Glutamatergic neuron (in vitro differentiated cells): Measurements from ENCODE around the gene RPE65. TPM values are rescaled to one million over a fixed set of nuclear protein-coding genes. Genes with fewer than 3 reads are reported as not detected.
"Not testable (repeated sequence)": the region's sequence is repeated elsewhere in the genome, so short reads cannot be mapped to it uniquely, and the experiment has no call there.

Experiments used
- DNase-seq: peaks from one replicate; pipeline ENCODE4 v3.0.0; 2022
- H3K27ac Mint-ChIP-seq: one replicate; pipeline ENCODE4 v1.8.0; 2020; ENCODE audit warnings: mild to moderate bottlenecking, mixed read lengths, inconsistent platforms; ENCODE audit not compliant: unreplicated experiment
- H3K27me3 Mint-ChIP-seq: one replicate; pipeline ENCODE4 v1.8.0; 2020; ENCODE audit warnings: mild to moderate bottlenecking, moderate library complexity, mixed read lengths, inconsistent platforms; ENCODE audit not compliant: unreplicated experiment
- H3K36me3 Mint-ChIP-seq: one replicate; pipeline ENCODE4 v1.8.0; 2020; ENCODE audit warnings: mild to moderate bottlenecking, mixed read lengths, inconsistent platforms; ENCODE audit not compliant: unreplicated experiment
- H3K4me1 Mint-ChIP-seq: one replicate; pipeline ENCODE4 v1.8.0; 2020; ENCODE audit warnings: mild to moderate bottlenecking, low read depth, mixed read lengths, inconsistent platforms; ENCODE audit not compliant: unreplicated experiment
- H3K4me3 Mint-ChIP-seq: one replicate; pipeline ENCODE4 v1.8.0; 2020; ENCODE audit warnings: mild to moderate bottlenecking, mixed read lengths, inconsistent platforms; ENCODE audit not compliant: unreplicated experiment
- H3K9me3 Mint-ChIP-seq: one replicate; pipeline ENCODE4 v1.8.0; 2020; ENCODE audit warnings: mild to moderate bottlenecking, moderate library complexity, mixed read lengths, inconsistent platforms; ENCODE audit not compliant: unreplicated experiment
- total RNA-seq: library from RNA; stranded (reverse); fragmentation: NEBNext Ultra II Directional; extraction: Animal tissue kit (Norgen Biotek cat#: 25700); gene quantifications from one replicate; pipeline ENCODE4 v1.2.1, GENCODE V29; 2021; ENCODE audit not compliant: unreplicated experiment
- TF ChIP-seq, protein P1 (sequence below): fragments of 200-600 bp; sonication (generic); IDR thresholded peaks from one replicate; pipeline ENCODE4 v1.5.0; 2021; ENCODE audit not compliant: partially characterized antibody, unreplicated experiment

The RPE65 gene
- total RNA-seq, 1 donor from 2014 or later: not detected

DNA sequence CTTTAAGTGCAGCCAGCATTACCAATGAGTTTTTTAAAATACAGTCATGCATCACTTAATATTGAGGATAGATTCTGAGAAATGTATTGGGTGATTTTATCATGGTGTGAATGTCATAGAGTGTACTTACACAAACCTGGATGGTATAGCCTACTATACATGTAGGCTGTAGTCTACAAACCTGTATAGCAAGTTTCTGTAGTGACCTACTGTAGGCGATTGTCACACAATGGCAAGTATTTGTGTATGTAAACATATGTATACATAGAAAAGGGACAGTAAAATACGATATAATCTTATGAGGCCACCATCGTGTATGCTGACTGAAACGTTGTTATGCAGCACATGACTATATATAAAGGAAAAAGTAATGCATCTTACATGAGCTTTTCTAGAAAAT lies 48.2 kb downstream of the RPE65 start:
- Mint-ChIP-seq H3K9me3 (no peaks in the 10 kb centered on the region), H3K27me3 (peaks cover 1% of the 10 kb centered on the region), H3K4me1 (no peaks in the 10 kb centered on the region), H3K4me3 (no peak overlapping the region), H3K36me3 (no peaks in the 10 kb centered on the region), H3K27ac (no peak overlapping the region)
- TF ChIP-seq, protein P1, sequence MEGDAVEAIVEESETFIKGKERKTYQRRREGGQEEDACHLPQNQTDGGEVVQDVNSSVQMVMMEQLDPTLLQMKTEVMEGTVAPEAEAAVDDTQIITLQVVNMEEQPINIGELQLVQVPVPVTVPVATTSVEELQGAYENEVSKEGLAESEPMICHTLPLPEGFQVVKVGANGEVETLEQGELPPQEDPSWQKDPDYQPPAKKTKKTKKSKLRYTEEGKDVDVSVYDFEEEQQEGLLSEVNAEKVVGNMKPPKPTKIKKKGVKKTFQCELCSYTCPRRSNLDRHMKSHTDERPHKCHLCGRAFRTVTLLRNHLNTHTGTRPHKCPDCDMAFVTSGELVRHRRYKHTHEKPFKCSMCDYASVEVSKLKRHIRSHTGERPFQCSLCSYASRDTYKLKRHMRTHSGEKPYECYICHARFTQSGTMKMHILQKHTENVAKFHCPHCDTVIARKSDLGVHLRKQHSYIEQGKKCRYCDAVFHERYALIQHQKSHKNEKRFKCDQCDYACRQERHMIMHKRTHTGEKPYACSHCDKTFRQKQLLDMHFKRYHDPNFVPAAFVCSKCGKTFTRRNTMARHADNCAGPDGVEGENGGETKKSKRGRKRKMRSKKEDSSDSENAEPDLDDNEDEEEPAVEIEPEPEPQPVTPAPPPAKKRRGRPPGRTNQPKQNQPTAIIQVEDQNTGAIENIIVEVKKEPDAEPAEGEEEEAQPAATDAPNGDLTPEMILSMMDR: no peak
- DNase-seq: no peak

DNA sequence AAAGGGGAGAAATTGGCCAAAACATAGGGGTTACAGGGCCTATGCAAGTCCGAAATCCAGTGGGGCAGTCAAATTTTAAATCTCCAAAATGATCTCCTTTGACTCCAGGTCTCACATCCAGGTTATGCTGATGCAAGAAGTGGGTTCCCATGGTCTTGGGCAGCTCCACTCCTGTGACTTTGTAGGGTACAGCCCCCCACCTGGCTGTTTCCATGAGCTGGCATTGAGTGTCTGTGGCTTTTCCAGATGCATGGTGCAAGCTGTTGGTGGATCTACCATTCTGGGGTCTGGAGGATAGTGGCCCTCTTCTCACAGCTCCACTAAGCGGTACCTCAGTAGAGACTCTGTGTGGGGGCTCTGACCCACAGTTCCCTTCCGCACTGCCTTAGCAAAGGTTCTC lies 54.2 kb downstream of the RPE65 start:
- not testable (repeated sequence) for H3K36me3 Mint-ChIP-seq, H3K4me1 Mint-ChIP-seq, H3K4me3 Mint-ChIP-seq, H3K27ac Mint-ChIP-seq, DNase-seq, H3K27me3 Mint-ChIP-seq, H3K9me3 Mint-ChIP-seq

DNA sequence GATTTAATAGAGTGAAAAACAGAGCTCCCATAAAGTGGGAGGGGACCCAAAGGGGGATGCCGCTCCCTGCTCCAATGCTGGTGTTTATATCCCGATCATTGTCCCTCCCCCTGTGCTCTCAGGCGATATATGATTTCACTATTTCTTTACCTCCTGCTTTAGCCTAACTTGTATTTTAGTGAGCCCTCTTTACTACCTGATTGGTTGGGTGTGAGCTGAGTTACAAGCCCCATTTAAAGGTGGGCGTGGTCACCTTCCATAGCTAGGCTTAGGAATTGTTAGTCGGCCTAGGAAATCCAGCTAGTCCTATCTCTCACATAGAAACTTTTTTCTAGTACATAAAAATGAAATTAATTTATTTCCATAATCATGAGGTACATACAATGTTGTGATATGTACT lies 57.3 kb downstream of the RPE65 start:
- not testable (repeated sequence) for DNase-seq, H3K4me1 Mint-ChIP-seq, H3K27ac Mint-ChIP-seq

DNA sequence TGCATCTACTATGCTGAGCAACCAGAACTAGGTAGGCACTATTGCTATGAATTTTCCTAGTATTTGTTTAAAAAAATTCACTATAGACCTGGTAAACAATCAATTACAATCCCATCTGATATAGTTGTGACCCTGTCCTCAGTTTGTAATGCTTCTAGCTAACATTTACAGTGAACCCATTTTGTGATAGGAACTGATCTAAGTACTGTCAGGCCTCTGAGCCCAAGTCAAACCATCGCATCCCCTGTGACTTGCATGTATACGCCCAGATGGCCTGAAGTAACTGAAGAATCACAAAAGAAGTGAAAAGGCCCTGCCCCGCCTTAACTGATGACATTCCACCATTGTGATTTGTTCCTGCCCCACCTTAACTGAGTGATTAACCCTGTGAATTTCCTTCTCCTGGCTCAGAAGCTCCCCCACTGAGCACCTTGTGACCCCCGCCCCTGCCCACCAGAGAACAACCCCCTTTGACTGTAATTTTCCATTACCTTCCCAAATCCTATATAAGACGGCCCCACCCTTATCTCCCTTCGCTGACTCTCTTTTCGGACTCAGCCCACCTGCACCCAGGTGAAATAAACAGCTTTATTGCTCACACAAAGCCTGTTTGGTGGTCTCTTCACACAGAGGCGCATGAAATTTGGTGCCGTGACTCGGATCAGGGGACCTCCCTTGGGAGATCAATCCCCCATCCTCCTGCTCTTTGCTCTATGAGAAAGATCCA lies 63.8 kb downstream of the RPE65 start:
- not testable (repeated sequence) for H3K4me3 Mint-ChIP-seq, H3K27ac Mint-ChIP-seq, H3K36me3 Mint-ChIP-seq, H3K9me3 Mint-ChIP-seq, H3K4me1 Mint-ChIP-seq, DNase-seq, H3K27me3 Mint-ChIP-seq

More for the DNA sequence above, 57.3 kb downstream of the RPE65 start:
- H3K36me3 Mint-ChIP-seq, H3K9me3 Mint-ChIP-seq, H3K4me3 Mint-ChIP-seq, H3K27me3 Mint-ChIP-seq: not testable (repeated sequence)

DNA sequence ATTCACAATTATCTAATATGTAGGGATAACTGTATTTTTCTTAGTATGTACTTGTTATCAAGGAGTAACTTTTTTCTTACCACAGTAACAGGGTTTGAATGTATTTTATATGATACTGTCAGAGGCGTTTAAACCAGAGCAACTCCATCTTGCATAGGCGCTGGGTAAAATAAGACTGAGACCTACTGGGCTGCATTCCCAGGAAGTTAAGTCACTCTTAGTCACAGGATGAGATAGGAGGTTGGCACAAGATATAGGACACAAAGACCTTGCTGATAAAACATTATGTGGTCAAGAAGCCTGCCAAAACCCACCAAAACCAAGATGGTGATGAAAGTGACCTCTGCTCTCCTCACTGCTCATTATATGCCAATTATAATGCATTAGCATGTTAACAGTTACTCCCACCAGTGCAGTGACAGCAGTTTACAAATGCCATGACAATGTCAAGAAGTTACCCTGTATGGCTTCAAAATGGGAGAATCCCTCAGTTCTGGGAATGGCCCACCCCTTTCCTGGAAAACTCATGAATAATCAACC lies 64.8 kb downstream of the RPE65 start:
- TF ChIP-seq, protein P1: no peak
- H3K4me1 Mint-ChIP-seq: peaks cover 1% of the 10 kb centered on the region
- no peak overlapping the region for H3K4me3 Mint-ChIP-seq
- H3K27me3 Mint-ChIP-seq: no peaks in the 10 kb centered on the region
- no peaks in the 10 kb centered on the region for H3K9me3 Mint-ChIP-seq
- no peak overlapping the region for H3K27ac Mint-ChIP-seq
- DNase-seq: no peak
- H3K36me3 Mint-ChIP-seq: peaks cover 6% of the 10 kb centered on the region

DNA sequence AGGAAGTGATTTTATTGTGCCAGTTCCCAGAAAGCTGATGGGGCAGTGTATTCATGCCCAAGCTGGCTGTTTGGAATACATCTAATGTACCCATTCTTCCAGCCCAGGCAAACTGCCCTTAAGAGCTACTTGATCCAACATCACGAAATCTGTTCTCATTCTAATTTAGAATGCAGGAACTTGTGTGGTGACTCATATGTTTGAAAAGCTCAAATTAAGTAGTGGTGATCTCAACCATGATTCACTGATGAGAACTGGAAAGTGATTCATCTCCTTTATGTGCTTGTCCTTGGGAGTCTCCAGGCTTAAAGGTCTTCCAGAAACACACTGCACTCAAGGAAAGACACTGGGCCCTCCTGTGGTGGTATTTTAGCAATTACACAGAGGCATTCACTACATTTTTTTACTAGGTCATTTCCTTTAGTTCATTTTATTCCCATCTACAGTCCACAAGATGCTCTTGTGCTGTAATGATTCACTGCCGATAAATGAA lies 65.4 kb downstream of the RPE65 start:
- no peaks in the 10 kb centered on the region for H3K9me3 Mint-ChIP-seq
- peaks cover 6% of the 10 kb centered on the region for H3K36me3 Mint-ChIP-seq
- H3K27ac Mint-ChIP-seq: no peak overlapping the region
- no peaks in the 10 kb centered on the region for H3K27me3 Mint-ChIP-seq
- DNase-seq: no peak
- H3K4me1 Mint-ChIP-seq: no peaks in the 10 kb centered on the region
- TF ChIP-seq, protein P1: no peak
- H3K4me3 Mint-ChIP-seq: no peak overlapping the region
